Fibroblast of the conjunctiva (primary cell): ENCODE results near the gene UNC45B.
"Not testable (repeated sequence)": the region's sequence is repeated elsewhere in the genome, so short reads cannot be mapped to it uniquely, and the experiment has no call there.

Experiments used
- DNase-seq: peaks from one replicate; pipeline ENCODE4 v3.0.0-alpha.2; 2010; ENCODE audit warnings: low read depth

The UNC45B gene

GRCh38 chr17:35142467-35142796, 5.2 kb upstream of the UNC45B start:
- DNase-seq: no peak

GRCh38 chr17:35144840-35145239, 2.8 kb upstream of the UNC45B start:
- no peak for DNase-seq

- DNase-seq: no peak
Observed at GRCh38 chr17:35146214-35146833, 1.3 kb upstream of the UNC45B start.

GRCh38 chr17:35148144-35148543, 527 bp downstream of the UNC45B start:
- DNase-seq: no peak

- no peak for DNase-seq
Observed at GRCh38 chr17:35149941-35150340, 2.3 kb downstream of the UNC45B start.

- not testable (repeated sequence) for DNase-seq
Observed at GRCh38 chr17:35151080-35151479, 3.5 kb downstream of the UNC45B start.

GRCh38 chr17:35152421-35153140, 5.0 kb downstream of the UNC45B start:
- no peak for DNase-seq

GRCh38 chr17:35154196-35155165, 6.9 kb downstream of the UNC45B start:
- DNase-seq: no peak

- no peak for DNase-seq
Observed at GRCh38 chr17:35155246-35155645, 7.6 kb downstream of the UNC45B start.

GRCh38 chr17:35159940-35160339, 12.3 kb downstream of the UNC45B start:
- no peak for DNase-seq

- DNase-seq: no peak
Observed at GRCh38 chr17:35160354-35161201, 13.0 kb downstream of the UNC45B start.

- DNase-seq: no peak
Observed at GRCh38 chr17:35161281-35161761, 13.7 kb downstream of the UNC45B start.

- DNase-seq: no peak
Observed at GRCh38 chr17:35162755-35163154, 15.1 kb downstream of the UNC45B start.

GRCh38 chr17:35163886-35164285, 16.3 kb downstream of the UNC45B start:
- no peak for DNase-seq

GRCh38 chr17:35164716-35165115, 17.1 kb downstream of the UNC45B start:
- DNase-seq: no peak

GRCh38 chr17:35166526-35166925, 18.9 kb downstream of the UNC45B start:
- DNase-seq: no peak

- no peak for DNase-seq
Observed at GRCh38 chr17:35167046-35167445, 19.4 kb downstream of the UNC45B start.

- DNase-seq: no peak
Observed at GRCh38 chr17:35167666-35168065, 20.0 kb downstream of the UNC45B start.

GRCh38 chr17:35169835-35170363, 22.3 kb downstream of the UNC45B start:
- DNase-seq: no peak

GRCh38 chr17:35170968-35171771, 23.6 kb downstream of the UNC45B start:
- DNase-seq: no peak

- DNase-seq: no peak
Observed at GRCh38 chr17:35171834-35172233, 24.2 kb downstream of the UNC45B start.
